ENCODE data around the gene OXCT2. TPM values are rescaled to one million over a fixed set of nuclear protein-coding genes. Genes with fewer than 3 reads are reported as not detected.
A peak's percentile ranks its signal among the peaks of the same experiment; 100 is the strongest.
"Not testable (repeated sequence)": the region's sequence is repeated elsewhere in the genome, so short reads cannot be mapped to it uniquely, and the experiment has no call there.

Gene OXCT2
- total RNA-seq, result 2.4 TPM

DNA sequence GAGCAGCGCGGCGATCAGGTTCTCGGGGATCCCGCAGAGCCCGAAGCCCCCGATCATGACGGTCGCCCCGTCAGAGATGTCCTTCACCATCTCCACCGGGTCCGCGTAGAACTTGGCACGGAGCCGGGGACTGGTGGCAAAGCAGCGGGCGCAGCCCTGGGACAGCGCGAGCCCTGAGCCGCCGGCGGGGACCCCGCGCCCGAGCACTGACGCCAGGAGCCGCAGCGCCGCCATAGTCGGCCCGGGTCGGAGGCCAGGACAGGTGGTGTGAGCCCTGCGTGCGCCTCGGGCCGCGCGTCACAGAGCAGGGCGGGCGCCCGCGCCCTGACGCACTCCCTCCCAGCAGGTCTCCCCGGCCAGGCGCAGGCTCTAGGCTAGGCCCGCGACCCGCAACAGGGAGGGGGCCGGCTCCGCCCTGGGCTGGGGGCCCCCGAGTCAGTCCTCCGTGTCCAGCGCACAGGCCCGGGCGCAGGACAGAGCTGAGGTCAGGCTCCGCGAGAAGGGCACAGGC lies at the start of gene OXCT2:
OXCT2 (minus strand) TSS at position 327 of the 511 bp plus-strand sequence; CDS start at position 234, 93 bp downstream.
- not testable (repeated sequence) for DNase-seq

DNA sequence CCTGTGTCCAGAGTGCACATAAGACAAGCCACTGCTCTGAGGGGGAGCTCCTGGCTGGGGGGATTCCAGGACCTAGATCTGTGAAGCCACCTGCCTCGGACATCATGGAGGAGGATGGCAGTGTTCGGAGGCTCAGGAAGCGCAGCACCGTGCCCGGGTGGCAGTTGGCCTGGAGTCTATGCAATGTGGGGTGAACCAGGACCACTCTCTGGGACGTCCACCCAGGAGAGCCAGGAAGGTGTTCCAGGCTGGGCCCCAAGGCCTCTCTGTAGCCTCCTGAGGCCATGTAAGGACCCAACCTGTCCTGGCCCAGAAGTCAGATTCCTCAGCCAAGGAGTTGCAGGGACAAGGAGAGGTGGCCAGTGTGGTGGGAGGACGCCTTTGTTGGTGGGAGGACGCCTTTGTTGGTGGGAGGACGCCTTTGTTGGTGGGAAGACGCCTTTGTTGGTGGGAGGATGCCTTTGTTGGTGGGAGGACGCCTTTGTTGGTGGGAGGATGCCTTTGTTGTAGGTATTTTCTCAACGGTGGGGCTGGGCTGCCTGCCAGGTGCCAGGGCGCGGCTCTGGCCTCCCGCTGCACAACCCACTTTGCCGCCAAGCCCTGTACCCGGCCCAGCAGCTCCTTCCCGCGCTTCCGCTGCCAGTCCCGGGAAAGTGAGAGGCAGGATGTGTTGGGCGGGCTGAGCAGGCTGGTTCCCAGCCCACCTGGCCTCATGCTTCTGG lies 48.1 kb upstream of the OXCT2 start:
- DNase-seq, result no peak

DNA sequence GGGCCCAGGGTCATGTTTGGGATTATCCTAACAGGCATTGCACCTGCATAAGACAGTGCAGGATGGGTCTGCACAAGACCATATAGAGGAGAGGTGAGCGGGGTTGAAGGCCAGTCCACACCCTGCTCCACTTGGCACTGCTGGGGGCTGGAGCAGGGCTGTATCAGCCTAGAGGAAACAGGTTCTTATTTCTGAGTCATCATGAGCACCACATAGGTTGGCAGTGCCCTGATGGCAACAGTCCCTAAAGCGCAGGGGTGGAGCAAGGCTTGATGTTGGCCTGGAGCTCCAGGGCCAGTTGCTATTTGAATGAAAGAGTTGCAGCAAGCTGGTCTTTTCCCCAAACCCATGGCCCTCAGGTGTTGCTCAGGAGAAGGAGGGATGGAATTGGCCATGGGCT lies 47.3 kb upstream of the OXCT2 start:
- no peak for DNase-seq

DNA sequence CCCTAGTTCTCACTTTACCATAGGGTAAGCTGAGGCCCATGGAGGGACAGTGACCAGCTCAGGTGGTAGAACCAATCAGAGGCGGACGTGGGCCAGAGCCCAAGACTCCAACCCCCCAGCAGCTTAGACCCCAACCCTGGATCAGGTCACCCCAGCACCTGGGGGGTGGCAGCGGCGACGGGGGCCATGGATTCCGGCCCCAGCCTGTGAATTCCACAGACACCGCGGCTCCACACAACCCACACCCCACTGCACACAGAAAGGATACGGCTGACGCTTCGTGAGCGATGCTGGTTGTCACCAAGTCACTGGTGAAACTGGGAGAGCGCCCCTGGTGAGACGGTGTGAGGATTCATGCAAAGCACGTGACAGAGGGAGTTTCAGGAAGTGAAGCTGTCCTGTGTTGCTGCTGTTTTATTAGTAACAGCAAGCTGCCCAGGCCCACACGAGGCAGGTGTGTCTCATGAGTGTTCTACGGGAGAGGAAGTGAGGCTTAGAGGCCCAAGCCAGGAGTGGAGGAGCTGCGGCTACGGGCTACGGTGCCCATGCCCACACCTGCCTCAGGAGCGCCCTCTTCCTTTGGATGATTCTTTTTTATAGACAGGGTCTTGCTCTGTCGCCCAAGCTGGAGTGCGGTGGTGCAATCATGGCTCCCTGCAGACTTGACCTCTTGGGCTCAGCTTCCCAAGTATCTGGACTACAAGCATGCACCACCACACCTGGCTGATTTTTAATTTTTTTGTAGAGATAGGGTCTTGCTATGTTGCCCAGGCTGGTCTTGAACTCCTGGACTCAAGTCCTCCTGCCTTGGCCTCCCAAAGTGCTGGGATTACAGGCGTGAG lies 46.2 kb upstream of the OXCT2 start:
- DNase-seq, result not testable (repeated sequence)

DNA sequence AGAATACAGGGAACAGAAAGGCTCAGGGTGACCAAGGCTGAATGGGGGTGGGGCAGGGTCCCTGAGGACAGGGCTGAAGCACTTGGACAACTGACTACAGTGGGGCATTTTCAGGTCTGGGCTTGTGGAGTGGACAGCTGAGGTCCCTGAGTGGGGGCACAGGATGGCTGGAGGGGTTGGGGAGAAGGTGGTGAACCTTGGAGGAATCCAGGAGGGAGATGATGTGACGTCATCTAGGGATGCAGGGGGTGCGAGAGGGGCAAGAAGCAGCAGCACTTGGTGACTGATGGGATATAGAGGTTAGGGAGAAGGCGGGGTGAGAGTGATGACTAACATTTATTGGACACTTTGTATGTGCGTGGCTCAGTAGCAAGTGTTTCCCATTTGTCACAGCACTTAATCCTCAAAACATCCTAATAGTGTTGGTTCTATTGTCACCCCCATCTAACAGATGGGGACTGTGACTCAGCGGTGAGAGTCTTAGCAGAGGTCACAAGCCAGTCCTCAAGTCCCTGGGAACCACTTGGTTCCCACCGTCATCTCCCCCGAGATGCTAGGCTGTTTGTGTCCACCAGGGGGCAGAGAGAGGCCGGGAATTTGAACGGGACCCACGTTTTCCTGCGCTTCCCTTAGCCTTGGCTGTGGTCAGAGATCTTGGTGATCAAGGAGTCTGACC lies 45.4 kb upstream of the OXCT2 start:
- peak; percentile 52 for DNase-seq

DNA sequence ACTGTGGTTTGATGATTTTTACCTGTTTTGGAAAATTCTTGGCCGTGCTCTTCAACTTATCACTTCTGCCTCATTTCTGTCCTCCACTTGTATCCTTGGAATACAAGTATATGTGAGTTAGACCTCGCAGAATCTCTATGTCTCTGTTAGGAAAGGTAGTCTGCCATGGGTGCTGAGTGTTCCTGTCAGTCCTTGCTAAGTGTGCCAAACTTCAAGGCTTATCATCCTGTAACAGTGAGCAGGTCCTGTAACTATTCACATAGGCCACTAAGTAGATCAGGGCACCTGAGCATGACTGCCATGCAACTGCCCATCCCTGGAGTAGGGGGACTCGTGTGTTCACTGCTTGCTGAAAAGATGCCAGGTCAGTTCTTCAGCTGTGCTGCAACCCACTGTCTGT lies 41.8 kb upstream of the OXCT2 start:
- DNase-seq, result no peak

DNA sequence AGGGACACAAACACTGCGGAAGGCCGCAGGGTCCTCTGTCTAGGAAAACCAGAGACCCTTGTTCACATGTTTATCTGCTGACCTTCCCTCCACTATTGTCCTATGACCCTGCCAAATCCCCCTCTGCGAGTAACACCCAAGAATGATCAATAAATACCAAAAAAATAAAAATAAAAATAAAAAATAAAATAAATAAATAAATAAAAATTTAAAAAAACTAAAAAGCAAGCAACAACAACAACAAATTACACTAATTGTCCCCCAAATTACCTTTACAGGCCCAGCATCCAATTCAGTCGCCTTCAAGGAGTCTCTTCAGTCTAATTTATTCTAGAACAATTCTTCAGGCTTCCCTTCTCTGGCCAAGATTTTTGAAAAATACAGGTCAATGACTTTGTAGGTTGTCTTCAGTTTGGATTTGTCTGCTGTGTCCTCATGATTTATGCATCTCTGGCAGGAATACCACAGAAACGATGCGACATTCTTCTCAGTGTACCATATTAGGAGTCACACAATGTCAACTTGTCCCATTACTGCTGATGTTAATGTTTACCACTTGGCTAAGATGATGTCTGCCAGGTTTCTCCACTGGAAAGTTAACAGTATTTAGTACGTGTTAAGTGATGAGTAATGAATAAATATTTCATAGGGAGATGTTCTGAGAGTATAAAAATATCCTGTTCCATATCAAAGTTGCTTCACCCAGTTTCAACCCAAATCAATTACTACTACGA lies 37.8 kb upstream of the OXCT2 start:
- no peak for DNase-seq

DNA sequence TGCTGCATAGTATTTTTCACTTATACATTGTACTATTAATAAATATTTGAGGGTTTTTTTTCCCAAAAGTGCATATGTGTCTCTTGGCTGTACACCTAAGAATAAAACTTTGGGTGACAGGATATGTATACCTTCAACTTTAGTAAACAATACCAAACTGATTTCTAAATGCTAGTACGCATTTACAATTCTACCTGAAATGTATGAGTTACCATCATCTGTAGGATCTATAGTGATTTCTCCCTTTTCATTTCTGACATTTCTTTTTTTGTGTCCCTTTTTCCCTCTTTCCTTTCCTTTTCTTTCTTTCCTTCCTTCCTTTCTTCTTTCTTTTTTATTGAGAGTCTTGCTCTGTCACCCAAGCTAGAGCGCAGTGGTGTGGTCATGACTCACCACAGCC lies 34.2 kb upstream of the OXCT2 start:
- no peak for DNase-seq

DNA sequence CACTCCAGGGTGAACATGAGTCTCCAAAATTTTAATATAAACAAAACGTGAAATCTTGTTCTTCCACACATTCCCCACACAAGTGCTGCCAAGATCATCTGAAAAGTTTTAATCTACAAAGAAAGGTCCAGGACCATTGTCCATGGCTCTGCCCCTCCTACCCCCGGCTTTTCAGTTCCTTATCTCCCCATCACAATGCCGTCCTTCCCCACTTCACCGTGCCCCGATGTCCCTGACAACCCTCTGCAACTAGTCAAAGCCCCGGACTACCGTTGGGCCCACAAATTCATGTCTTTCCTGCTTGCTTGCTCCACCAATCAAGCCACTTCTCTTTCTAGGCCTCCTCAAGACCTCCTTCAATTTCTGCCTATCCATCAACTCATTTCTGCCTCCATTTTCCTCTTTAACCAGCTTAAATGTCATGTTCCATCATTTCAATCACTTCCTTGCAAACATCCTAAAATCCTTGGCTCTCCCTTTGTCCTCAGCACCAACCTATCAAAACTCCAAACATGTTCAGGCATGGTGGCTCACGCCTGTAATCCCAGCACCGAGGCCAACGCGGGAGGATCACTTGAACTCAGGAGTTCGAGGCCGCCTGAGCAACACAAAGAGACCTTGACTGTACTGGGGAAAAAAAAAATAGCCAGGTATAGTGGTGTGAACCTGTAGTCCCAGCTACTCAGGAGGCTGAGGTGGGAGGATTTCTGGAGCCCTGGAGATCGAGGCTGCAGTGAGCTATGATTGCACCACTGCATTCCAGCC lies 31.5 kb upstream of the OXCT2 start:
- no peak for DNase-seq

DNA sequence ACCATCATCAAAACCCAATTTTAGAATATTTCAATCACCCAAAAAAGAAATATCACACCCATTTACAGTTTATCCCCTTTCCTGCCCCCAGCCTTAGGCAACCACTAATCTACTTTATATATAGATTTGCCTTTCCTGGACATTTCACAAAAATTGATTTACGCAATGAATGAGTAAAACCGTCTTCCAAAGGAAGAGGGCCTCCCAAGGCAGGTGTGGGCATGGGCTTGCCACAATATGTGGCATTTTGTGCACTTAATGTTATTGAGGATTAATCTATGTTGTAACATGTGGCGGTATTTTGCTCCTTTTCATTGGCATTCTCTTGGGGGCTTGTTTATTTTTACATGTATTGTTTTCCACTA lies 29.3 kb upstream of the OXCT2 start:
- no peak for DNase-seq

DNA sequence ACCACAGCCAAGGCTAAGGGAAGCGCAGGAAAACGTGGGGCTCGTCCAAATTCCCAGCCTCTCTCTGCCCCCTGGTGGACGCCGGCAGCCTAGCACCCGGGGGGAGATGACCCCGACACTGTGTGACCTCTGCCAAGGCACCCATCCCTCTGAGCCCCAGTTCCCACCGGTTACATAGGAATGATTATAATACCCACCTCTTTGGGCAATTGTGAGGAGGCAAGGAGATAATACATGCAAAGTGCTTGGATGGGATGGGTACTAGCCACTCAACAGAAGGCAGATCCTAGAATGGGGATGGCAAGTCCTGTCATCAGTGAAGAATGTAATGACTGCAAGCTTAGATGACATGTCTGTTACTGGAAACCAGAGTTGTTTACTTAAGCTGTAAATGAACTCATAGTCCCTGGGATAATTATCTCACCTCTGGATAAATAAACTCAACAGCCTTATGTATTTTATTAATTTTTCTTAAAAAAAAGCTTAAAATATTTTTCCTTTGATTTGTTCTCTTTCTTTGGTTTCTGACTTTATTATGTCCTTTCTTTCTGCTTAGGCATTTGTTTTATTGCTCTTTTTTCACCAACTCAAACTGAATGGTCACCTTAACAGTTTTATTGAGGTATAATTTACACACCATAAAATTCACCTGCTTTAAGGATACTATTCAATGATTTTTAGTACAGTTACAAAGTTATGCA lies 28.8 kb upstream of the OXCT2 start:
- no peak for DNase-seq

DNA sequence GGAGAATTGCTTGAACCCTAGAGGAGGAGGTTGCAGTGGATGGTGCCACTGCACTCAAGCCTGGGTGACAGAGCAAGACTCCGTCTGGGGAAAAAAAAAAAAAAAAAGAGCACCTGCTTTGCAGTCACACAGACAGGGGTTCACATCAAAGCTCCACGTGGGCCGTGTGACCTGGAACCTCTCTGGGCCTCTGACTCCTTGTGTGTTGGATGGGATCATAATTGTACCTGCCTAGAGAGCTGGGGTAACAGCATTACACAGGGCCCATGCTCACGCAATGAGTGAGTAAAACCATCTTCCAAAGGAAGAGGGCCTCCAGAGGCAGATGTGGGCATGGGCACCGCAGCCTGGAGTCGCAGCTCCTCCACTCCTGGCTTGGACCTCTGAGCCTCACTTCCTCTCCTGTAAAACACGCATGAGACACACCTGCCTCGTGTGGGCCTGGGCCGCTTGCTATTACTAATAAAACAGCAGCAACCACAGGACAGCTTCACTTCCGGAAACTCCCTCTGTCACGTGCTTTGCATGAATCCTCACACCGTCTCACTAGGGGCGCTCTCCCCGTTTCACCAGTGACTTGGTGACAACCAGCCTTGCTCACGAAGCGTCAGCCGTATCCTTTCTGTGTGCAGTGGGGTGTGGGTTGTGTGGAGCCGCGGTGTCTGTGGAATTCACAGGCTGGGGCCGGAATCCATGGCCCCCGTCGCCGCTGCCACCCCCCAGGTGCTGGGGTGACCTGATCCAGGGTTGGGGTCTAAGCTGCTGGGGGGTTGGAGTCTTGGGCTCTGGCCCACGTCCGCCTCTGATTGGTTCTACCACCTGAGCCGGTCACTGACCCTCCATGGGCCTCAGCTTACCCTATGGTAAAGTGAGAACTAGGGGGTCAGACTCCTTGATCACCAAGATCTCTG lies 28.0 kb upstream of the OXCT2 start:
- DNase-seq, result not testable (repeated sequence)

DNA sequence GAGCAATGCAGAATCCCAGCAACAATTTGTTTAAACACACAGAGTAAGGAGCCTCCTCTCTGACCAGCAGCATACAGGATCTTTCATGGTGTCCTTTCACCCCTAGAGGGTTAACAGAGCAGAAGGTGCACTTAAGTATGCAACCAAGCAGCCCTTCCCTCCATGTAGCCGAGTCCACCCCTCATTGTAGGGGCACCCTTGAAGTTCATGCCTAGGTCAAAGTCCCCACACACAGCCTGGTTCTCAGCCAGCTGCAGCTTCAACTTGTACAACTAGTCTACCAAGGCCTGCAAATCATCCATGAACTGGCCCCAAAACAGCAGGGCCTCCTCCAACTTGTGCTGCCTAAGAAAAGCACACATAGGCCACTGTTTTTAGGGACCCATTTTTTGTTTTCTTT lies 24.5 kb upstream of the OXCT2 start:
- no peak for DNase-seq

DNA sequence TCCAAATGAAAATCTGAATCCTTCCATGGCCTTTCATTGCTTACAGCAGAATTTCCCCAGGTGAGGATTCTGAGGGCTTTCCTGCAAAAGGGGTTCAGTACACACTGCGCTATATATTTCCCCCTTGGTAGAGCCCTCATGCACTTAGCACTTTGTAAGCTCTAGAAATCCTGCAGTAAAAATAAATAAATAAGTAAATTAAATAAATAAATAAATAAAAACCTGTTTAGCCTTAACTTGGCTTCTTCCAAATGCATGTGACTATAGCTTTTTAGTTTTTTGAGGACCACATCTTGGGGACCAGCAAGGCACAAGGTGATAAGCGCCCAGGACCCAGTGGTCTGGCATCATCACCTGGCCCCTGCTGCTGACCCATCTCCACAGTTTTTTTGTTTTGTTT lies 20.7 kb upstream of the OXCT2 start:
- no peak for DNase-seq

DNA sequence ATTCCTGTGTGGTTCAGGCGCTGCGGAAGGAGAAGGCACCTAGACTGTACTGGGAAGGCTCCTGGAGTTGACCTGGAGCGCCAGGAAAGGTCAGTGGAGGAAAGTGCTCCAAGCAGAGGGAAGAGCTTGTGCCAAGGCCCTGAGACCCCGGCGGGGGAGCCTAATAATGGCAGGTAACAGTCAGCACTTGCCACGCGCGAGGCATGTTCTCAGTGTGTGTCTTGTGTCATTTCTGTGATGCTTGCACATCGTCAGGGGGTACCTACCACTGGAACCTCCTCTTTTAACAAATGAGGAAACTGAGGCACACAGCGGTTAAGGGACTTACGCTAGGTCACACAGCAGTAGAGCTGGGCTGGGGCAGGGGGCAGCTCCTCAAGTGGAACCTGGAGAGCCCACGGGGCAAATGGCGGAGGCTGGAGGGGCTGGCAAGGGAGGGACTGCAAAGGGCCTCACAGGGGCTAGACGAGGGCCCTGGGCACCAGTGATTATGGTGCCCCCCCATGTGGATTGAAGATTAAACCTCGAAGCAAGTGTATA lies 18.5 kb upstream of the OXCT2 start:
- DNase-seq, result no peak

DNA sequence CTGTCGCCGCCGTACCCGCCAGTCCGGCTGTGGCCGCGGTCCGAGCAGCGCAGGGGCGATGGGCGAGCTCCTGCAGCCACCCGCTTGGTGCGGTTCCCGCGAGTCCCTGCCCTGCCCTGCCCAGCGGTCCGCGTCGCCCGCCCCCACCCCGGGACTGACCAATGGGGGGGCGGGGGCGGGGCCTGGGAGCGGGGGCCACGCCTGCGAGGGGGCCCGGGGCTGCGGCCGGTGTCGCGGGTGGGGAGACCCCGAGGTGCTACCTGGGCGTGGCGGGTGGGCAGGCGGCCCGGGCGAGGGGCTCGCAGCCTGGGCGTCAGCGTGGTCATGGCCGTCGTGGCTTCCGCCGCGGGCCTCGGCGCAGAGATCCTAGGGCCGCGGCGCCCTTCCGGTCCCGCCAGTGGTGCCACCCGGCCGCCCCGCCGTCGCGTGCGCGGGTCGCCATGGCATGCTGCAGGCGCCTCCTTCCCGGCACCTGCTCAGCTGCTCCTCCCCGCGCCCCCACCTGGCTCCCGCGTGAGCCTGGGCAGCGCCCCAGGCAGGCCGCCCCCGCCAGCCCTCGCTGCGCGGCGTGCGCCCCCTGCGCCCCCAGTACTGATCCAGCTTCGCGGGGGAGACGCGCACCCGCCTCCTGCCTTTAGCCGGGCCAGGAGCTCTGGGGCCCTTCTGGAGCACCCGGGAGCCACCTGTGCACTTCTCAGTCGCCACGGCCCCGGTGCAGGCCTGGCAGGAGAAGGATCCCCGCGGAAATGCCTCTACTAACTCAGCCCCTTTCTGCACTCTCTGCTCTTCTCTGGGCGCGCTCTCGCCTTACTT lies 17.8 kb upstream of the OXCT2 start, which contains the start of gene BMP8B:
BMP8B (minus strand) TSS at position 108 of the 813 bp plus-strand sequence. CDS start 380 bp downstream, outside the sequence.
- DNase-seq, result no peak

DNA sequence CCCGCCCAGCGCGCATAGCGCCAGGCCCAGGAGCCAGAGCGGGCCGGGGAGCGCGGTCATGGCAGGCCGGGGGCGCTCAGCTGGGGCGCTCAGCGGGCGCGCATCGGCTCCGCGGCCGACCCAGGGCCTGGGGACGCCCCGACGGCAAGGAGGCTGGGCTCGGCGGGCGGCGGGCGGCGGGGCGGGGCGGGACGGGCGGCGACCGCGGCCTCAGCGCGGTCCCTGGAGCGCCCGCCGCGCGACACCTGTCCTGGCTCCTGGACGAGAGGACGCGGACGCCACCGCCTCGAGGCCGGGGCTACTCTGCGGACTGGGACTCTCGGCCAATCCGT lies 17.2 kb upstream of the OXCT2 start:
- DNase-seq, result no peak

DNA sequence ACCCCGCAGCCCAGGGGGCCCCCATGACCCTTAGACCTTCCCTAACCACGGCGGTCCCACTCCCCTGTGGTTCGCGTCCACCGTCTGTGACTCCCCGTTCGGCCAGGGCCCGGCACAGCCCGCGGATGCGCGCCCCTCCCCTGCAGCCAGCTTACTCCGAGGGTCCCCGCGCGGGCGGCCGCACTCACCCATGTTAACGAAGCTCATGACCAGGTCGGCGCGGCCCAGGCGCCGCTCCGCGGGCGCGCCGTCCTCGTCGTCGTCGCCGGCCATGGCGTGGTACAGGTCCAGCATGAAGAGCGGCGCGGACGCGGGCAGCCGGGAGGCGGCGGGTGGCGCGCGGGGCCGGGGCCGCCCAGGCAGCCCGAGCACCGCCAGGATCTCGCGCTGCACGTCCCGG lies 16.8 kb upstream of the OXCT2 start:
- not testable (repeated sequence) for DNase-seq
